HG02885 (cell line): Measurements from ENCODE around the gene ERC1.

Source experiments
- ATAC-seq: cut with Tn5 transposase; IDR thresholded peaks from one replicate; pipeline ENCODE4 v1.9.1; 2021; ENCODE audit warnings: mild to moderate bottlenecking; ENCODE audit not compliant: unreplicated experiment, poor library complexity

ERC1 gene

GRCh38 chr12:1539135-1539534 lies 548.1 kb downstream of the ERC1 start:
- no peak for ATAC-seq

DNA sequence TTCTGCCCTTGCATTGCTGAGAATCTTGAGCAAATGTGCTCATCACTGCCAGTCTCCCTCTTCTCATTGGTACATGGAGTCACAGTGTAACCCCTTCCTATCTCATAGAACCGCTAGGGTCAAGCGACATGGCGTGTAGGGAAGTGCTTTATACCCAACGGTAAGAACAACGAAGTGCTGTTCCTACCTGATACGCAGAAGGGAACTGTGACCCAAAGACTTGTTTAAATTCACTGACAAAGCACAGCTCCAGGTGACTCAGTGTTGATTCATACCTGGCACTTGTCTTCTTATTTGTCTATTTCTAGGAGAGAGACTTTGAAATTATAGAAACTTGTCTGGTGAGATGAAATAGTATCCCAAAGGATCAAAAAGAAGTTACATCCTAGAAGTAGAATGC lies 549.7 kb downstream of the ERC1 start:
- no peak for ATAC-seq

DNA sequence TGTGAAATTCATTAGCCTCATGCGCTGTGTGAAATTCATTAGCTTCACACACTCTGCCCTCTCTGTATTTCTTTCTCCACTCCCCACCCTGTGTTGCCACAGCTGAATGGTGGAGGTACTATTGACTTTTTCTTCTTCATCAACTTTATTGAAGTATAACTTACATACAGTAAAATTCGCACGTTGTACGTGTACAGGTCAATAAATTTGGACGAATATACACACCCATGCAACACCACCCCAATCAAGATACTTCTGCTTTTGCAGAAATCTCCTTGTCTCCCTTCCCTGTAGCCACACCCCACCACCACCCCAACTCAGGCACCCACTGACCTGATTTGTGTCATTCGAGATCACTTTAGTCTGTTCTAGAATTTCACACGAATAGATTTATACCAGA lies 551.6 kb downstream of the ERC1 start:
- no peak for ATAC-seq

GRCh38 chr12:1544996-1545700 lies 554.1 kb downstream of the ERC1 start:
- no peak for ATAC-seq
